Stimulated activated CD4-positive, alpha-beta T cell treated with anti-CD3 and anti-CD28 coated beads, Interleukin-2, amount 100 ng/mL, for 48 hours (primary cell): Measurements from ENCODE around the gene LIN7A.
"Not testable (repeated sequence)": the region's sequence is repeated elsewhere in the genome, so short reads cannot be mapped to it uniquely, and the experiment has no call there.

ENCODE experiments used
- DNase-seq, 2 donors: peaks; one replicate each; pipeline ENCODE4 v3.0.0-alpha.2; 2020

The LIN7A gene

DNA sequence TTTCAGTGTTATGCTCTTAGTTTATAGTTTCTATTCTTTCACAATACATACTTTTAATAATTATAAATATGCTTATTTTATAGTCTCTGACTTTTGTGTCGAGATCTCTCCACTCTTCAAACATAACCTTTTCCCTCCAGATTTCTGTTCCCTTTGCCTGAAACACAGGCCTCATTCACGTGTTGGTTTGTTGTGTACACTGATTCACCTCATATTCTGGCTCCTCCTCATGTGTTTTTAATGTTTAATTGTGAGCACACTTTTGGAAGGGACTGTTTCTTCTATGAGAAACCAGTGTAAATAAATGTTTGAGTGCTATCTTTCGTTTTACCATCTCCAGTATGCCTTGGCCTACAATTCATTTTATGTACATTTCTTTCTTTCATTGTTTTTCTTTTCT, 20.1 kb downstream of the LIN7A start:
- DNase-seq: no peak

DNA sequence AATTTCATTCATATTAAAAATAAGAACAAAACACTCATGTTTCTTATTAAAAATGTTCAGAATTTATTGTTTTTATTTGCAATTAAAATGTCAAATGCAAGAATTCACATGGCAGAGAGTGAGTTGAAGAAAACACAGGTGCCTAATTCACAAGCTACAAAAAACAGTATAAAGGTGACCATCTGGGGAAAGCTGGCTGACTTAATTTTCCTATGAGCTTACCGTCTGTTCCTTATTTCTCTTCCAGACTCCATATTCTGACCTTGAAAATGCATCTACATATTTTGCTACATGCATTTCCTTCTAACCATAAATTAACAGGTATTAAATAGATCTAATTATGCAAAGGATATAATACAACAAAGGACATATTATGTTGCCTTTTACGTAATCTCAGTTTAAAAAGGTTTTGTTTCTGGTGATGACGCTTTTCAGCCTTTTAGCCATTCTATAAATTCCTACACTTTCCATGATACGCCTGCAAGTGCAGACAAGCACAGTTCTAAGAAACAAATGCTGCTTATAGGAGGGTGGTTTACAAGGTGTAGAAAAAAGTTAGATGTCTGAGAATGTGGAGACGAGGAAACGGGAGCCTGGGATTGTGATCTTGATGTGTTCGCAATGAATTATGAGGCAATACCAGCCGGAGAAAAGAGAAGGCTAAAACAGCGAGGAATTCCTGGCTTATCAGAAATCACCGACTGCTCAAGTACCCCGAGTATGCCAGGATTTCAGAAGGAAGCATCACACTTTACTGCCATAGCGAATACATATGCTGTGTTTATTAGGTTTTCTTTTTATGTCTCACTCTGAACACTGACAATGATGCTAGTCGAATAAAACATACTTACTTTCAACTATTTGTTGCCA, 24.6 kb downstream of the LIN7A start:
- DNase-seq: no peak

DNA sequence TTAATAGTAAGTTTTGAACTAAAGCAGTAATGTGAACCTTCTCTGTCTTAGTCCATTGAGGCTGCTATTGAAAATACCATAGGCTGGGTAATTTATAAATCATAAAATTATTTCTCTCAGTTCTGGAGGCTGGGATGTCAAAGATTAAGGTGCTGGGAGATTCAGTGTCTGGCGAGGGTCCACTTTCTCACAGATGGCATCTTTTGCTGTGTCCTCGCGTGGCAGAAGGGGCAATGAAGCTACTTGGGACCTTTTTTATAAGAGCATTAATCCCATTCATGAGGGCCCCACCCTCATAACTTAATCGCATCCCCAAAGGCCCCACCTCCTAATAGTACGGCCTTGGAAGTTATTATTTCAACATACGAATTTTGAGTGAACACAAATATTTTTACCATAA, 28.4 kb downstream of the LIN7A start:
- DNase-seq: no peak

DNA sequence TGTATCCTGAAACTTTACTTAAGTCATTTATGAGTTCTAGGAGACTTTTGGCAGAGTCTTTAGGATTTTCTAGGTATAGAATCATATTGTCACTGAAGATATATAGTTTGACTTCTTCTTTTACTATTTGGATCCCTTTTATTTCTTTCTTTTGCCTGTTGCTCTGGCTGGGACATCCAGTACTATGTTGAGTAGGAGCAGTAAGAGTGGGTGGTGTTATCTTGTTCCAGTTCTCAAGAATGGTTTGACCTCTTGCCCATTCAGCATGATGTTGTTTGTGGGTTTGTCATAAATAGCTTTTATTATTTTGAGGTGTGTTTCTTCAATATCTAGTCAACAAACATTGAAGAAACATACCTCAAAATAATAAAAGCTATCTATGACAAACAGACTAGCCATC, 35.0 kb downstream of the LIN7A start:
- DNase-seq: no peak

DNA sequence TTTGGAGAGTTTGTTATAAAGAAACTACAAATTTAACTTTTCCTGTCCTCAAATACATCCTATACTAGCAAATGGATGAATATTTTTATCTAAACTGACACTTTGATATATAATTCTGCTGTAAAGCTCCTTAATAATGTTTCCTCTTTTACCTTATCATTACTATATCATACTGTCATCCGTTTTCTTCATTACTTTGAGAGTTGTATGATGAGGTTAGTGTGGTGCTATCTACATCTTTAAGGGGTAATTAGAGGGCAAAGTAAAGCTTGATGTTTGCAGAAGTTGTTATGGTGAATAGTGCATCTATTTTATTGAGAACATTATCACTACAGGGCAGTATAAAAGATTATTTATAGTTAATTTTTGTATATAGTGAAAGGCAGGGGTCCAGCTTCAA, 36.1 kb downstream of the LIN7A start:
- no peak for DNase-seq

DNA sequence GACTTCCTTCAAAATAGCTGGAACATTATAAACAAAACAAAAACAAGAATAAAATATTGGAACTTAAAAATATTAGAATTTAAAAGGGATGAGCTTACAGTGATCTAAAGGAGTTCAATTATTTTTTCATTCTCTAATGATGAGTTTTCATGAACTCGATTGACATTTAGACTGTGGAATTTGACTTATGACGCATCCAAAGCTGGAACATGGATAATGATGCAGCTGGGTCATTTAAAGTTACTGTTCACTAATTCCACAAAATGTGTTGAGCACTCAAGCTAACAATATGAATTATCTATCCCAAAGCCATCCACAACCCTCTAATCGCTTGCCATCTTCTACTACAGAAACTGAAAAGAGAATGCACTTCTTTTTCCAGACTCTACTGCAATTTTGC, 42.5 kb downstream of the LIN7A start:
- DNase-seq: no peak

DNA sequence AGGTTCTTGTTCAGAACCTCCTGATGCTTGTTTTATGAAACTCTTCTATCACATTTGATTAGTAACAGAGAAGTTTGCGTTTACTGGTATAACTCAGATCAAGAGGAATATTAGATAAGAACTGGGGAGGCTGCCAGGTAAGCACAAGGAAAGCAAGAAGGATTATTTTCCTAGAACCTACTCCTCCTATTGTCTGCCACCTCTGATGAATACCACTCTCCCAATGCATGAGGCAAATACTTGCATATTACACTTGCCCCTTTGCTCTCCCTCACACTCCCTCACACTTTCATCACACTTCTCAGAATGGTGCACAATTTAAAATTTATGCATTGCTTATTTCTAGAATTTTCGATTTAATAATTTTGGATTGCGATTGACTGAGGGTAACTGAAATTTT, 43.6 kb downstream of the LIN7A start:
- DNase-seq: no peak

DNA sequence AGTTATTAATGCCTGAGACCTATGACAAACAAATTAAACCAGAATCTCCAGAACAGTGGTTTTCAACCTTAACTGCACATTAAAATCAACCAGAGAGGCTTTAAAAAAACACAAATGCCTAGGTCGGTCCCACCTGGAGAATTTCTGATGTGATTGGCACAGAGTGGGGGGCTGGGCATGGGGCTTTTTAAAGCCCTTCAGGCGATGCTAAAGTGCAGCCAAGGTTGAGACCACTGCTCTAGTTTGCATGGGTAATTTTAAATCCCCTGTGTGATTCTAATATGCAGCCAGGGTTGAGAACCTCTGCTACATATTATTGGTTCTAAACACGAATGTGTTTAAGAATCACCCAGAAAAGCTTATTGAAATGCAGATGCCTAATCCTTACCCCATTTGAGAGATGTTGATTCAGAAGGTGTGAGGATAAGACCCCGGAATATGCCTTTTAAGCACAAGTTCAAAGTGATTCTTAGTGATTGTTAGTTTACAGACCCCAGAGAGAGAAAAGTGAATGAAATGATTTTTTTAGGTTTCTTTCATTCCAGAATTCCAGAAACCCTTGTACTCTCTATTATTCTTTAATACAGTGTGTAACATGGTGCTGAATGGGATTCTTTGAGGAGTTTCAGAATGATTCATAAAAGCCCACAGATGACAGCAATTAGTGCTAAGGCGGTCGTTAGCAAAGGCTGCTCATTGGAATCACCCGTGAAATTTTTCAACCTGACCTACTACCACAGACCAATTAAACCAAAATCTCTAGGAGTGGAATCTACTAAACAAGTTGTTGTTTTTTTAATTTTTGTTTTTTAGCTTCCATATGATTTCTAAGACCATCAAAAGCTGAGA, 44.9 kb downstream of the LIN7A start:
- DNase-seq: no peak

DNA sequence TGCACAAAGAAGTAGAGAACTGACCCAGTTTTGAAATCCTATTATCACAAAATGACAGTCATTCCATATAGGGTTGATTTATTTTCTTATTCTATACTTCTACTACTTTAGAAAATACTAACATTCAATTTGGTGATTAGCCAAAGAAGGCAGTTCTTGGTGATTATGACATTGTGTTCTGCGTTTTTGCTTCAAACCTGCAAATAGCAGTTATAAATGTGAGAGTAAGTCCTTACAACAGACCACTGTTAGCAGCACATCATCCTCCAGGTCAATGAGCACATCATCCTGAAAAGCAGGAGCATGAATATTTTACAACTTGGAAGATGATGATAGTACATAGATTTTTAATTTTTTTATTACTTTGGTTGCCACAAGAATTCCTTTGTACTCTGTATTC, 53.1 kb downstream of the LIN7A start:
- DNase-seq: no peak

DNA sequence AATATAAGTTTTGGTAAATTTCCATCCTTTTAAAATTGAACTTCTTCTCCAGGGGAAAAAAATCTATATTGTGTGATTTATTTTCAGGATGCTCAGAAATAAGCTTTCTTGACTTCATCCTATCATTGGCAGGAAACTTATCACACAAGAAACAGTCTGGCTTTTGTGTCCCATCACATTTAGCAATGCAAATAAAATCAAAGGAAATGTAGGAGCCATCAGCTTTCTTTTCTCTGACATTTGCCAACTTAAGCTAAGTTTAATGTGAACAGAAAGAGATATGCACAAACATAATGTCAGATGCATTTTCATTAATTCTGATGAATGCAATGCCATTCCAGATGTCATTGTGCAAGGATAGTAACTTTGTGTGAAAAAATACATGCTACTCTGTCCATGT, 56.6 kb downstream of the LIN7A start:
- no peak for DNase-seq

DNA sequence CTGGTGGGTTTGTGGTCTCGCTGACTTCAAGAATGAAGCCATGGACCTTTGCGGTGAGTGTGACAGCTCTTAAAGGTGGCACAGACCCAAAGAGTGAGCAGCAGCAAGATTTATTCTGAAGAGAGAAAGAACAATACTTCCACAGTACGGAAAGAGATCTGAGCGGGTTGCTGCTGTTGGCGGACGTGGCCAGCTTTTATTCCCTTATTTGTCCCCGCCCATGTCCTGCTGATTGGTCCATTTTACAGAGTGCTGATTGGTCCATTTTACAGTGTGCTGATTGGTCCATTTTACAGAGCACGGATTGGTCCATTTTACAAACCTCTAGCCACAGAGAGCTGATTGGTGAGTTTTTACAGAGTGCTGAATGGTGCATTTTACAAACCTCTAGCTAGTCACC, 59.3 kb downstream of the LIN7A start:
- DNase-seq: not testable (repeated sequence)

DNA sequence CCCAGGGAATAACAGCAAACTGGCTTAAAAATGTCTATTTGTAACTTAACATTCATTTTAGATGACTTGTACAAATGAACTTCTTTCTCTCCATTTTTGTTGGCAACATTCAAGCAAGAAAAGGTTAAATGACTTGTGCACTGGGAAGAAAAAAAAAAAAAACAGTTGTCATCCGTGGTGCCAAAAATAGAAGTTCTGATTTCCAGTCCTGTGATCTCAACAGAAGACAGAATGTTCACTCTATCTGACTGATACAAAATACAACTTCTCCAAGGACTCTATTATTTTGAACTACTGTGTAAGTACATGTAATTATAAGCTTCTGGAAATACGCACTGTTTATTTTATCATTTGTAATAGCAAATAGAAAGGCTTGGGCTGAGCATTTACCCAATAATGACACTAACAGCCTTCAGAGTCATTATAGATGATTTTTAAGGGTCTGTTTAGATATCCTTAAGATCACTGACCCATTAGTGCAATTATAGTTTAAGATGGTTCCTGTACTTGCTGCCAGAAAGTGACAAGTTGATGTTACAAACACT, 59.9 kb downstream of the LIN7A start:
- DNase-seq: no peak

DNA sequence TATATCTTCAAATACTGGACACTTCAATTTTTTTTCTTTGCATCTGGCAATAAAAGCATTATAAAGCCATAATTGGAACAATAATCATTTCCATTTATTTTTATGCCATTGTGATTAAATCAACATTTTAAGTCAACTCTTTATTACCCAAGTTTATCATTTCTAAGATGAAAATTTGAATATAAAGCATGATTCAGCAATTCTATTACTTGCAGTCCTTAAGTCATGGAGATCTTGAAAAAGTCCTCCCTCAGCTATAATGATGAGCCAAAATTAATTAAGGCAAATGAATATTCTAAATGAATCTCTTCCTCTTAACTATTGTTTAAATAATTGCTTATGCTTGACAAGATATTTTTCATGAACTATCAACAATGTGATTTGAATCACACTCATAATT, 65.7 kb downstream of the LIN7A start:
- no peak for DNase-seq

DNA sequence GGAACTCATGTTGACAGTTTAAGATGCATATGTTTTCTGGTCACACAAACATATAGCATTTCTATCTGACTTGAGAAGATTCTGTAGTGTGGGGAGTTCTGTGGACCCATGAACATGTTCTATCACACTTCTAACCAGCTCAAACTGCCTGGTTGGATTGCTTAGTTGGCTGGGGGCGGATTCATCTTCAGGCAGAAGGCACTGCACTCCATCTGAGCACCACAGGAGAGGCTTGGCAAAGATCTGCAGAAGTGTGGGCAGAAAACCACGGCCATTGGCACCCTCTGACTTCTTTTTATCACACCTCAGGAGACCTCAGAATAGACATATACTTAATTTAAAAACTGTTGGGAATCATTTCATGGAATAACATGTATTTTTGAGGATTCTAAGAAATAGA, 68.5 kb downstream of the LIN7A start:
- DNase-seq: no peak

DNA sequence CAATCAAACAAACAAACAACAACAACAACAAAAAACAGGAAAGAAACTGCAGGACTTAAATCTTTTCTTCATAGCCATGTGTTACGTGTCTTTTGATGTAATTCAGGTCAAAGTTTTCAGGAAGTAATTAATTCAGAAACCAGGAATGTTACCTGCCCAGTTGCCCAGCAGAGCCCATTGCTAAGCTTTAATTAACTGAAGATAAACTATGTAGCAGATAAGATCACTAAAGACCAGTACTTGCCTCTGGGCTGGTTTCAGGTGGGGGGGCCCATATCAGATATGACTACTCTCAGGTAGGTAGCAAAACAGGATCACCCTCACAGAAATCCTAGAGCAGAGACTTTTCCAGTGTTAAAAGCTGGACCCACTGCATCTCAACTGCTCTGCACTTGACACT, 69.2 kb downstream of the LIN7A start:
- no peak for DNase-seq

DNA sequence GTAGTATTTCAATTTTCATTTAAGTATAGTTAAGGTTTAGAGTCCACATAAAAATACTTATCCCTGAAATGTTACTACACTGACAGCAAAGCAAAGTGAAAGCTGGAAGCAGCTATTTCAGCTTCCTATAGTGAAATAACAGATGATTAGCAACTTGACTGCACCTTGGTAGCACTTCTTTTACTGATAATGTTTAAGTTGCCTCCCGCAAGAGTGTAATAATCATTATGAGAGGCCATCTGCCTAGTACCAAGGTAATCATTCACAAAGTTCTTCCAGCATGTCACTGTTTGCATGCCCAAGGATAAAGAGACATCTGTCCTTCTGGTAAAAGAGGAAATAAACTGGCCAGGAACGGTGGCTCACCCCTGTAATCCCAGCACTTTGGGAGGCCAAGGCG, 69.8 kb downstream of the LIN7A start:
- DNase-seq: no peak

DNA sequence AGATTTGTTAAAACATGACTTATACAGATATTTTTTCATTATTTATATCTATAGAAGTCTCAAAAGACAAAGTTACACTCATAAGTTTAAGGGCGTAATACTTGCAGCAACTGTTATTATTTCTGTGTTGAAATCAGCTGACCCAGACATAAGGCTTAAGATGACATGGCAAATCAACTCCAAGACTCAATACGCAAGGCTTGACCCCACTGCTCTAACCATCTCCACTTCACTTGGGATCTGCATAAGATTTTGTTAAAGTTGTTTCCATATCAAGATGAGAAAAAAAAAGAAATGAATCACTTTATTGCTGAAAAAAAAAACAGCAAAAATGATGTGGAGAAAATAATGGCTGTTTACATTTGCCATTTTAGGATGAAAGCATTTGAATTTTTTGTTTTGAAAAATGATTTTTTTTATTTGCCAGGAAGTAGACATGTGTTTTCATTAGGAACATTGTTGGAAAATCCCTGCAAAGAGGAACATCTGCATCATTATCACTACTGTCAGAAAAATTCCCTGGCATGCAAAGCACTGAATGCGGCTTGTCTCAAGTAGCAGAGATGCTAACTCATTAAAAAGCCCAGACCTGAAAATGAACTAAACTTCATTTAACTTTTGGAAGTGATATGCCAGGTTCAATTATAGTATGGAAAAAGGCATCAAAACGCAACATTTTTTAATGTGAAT, 73.5 kb downstream of the LIN7A start:
- DNase-seq: no peak

DNA sequence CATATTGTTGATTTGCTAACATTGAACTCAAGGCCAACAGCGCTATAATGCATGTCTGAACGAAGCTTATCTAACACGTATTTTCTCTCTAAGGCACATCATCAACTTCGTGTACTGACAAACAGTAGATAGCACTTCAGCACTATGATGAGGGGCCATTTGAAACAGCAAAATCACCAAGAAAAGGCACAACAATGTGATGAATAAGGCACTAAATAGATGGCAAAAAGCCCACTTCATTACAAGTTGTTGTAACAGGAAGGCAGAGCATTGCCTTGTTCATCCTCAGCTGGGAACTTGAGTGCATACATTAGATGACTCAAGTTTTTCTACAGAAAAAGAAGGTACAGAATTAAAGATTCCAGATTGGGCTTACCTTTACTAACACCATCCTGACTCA, 75.2 kb downstream of the LIN7A start:
- no peak for DNase-seq

DNA sequence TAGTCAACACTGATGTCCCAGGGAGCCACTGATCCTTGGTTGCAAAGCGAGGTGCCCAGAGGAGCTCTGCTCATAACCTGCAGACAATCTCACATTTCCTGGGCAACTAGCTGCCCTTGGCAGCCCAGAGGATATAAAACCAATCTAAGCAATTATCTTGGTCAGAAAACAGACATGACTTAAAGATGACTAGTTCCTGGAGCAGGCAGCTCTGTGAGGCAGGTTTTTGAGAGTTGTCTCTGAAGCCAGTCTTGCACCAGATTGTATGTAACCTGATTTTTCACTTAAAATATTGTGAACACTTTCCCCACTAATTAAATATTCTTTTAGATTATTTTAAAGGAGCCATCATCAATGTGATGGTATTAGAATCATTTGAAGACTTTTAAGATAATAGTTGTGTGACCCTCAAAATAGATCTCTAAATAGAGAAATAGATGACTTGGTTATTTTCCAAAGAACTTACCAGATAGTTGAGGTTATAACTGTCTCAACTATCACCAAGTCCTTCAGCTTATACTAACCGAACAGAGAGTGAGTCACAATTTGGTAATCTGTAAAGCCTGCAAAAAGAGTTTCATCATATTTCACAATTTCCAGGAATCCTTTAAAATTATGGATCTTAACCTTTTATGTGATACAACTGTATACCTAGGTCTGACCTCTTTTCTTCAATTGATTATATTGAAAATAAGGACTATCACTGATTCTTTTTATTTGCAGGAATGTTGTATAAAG, 75.9 kb downstream of the LIN7A start:
- DNase-seq: no peak

DNA sequence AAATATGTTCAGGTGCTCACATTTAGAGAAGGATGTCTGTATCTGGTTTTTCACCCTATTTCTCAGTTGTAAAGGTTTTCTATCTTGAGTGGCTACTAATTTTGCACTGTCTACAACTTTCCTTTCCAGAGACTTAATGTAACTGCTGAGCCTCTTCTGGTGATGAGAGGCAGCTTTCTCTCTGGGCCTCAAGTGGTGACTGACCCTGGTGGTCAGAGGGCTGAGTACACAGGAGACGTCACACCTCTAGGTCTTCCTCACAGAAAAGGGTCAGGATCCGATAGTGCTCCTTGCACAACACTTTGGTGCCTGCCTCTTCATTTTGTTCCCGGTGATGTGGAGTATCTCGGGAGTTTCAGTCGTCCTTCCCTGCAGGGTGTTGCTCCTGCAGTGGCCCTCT, 76.8 kb downstream of the LIN7A start:
- DNase-seq: no peak

DNA sequence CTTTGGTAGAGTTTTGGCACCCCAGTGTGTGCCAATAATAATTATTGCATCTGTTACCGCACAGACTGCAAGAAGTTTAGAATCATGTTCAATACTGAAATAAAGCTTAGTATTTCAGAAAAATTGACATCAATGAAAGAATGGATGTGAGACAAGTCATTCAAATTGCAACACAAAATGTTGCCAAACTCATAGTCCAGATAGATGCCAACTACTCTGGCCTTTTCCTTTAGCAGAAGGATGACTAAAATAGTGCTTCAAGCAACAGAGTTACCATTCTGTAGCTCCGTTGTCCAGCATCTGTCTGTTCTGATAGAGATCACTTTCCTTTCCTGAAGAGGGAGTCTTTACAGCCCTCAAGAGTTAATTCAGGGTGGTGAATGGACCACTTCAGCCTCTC, 77.5 kb downstream of the LIN7A start:
- no peak for DNase-seq

DNA sequence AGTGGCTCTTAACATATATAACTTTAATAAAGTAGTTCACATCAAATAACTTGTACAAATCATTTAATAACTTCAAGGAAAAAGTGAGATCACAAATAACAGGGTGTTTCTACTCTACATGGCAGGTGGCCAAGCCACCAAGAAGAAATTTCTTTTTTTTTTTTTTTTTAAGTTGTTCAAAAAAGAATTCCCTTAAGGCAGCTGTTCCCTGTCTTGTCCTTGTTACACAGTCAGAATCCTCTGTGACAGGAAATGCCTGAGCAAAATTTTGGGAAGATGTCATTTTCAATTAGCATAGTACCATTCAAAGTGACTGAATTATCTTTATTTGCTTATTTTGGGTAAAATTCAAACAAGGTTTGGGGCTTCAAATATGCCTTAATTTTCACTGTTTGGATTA, 79.4 kb downstream of the LIN7A start:
- DNase-seq: no peak

DNA sequence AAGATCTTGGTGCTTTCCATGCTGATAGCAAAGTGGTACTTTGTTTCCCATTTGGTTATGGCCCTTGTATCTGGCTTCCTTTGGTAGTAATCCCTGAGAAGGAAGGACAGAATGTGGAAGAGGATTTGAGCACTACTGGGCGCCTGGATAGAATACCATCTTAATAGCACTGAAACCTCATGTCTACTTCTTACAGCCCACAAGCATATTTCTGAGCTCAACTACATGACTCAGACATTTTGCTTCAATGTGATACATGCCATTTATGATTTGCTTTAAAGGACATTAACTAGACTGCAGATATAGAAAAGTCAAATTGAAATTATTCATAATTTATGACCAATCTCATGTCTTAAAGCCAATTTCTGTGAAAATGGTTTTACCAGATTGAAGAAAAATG, 80.4 kb downstream of the LIN7A start:
- DNase-seq: no peak
